Kidney glomerular epithelial cell (primary cell): ENCODE data around the gene GRIK4.

ENCODE experiments used
- DNase-seq: peaks from one replicate; lab custom pipeline; 2025; lab: John Stamatoyannopoulos, UW

The GRIK4 gene

GRCh38 chr11:120707663-120708062 lies 196.1 kb downstream of the GRIK4 start:
- no peak for DNase-seq

- DNase-seq: no peak
Measured at GRCh38 chr11:120708511-120709183, 197.1 kb downstream of the GRIK4 start.

- DNase-seq: no peak
Measured at GRCh38 chr11:120709808-120710207, 198.3 kb downstream of the GRIK4 start.

DNA sequence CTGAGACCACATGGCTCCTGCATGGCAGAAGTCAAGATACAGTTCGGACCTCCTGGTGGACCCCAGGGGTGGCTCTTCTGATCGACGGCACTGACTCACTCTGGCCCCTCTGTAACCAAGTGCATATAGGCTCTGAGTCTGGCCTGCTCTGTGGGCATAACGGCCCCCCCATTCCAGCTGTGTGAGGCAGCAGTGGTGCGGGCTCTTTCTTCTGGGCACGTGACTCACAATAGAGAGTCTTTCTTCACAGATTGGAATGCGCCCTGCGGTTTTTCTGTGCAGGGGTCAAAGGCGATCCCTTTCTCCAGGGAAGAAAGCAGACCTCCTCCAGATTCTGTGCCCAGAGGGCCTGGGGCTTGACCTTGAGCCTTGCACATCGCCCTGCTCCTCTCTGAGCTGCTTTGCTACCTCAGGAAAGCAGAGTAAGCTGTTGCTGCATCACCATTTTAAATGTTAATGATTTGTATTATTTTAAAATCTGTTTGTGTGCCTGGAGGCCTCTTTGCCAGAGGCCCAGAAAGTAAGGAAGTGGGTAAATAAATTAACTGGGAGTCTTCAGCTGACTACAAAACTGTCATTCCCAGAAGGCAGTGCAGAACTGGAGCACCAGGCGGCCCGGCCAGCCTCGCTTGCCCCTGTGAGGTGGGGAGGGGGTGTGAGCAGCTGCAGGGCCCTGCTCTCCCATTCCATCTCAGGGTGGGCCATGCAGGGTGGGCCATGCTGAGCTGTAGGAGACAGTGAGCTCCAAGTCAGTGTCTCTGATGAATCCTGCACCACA lies 199.0 kb downstream of the GRIK4 start:
- DNase-seq: peak; percentile 78

- no peak for DNase-seq
Measured at GRCh38 chr11:120712014-120712413, 200.5 kb downstream of the GRIK4 start.

DNA sequence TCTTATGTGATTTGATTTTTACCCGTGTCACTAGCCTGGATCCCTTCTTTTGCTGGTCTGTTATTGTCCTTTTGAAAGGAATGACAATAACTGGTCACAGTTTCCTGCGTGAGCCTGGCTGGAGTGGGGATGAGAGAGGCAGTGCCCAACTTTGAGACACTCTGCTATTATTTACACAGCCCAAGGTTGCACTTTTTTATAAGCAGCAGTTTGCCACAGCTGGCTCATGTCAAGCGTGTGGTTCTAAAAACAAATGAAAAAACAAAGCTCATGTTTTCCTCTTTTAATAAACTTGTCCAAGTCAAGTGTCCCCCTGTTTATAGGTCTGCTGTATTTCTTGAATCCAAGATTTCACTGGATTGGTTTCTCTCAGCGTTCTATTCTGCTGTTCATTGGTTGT lies 201.3 kb downstream of the GRIK4 start:
- DNase-seq: no peak

DNA sequence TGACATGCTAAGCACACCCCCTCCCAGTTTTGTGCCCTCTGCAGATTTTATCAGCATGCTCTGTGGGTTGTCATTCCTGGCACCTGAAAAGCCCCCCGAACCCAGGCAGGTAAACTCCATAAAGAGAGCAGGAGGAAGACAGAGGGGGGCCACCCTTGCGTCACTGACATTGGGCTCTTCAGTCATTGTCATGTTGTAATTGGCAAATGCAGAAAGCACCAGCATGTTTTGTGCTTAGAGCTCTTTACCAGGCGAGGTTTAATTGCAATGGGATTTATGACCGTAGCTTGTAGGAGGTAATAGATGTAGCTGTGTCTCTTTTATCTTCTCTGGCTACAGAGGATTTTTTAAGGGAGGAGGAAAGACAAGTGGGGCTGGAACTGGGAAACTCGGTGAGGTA lies 201.7 kb downstream of the GRIK4 start:
- DNase-seq: no peak

DNA sequence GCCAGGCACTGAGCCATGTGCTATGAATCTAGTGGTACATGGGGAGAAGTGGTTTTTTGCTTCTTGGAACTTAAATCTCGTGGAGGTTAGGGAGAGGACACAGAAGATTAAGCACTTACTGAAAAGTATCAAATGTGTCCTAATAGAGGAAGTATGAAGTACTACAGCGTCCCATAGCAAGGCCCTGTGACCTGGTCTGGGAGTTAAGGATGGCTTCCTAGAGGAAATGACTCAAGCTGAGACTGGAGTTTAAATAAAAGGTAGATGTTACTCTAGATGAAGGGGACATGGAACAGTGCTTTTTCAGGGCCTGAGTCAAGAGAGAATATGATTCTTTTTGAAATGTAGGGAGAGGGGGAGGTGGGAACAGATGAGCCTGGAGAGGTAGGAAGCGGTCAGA lies 202.9 kb downstream of the GRIK4 start:
- peak; percentile 33 for DNase-seq

DNA sequence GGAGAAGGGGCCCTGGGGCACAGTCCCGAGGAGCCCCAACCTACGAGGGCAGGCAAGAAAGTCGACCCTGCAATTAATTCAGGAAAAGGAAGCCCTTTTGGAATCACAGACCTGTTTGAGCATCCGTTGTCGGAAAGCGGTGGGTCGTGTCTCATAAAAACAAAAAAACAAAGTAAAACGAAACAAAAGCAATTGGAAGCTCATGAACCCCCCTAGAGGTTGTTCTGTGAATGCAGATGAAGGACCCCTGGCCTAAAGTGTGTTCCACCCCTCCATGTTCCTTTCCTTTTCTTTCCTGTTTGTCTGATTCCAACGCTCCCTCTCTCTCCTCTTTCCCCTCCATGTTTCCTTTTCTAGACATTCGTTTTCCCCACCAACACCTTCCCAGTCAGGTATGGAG lies 203.7 kb downstream of the GRIK4 start:
- peak; percentile 15 for DNase-seq

DNA sequence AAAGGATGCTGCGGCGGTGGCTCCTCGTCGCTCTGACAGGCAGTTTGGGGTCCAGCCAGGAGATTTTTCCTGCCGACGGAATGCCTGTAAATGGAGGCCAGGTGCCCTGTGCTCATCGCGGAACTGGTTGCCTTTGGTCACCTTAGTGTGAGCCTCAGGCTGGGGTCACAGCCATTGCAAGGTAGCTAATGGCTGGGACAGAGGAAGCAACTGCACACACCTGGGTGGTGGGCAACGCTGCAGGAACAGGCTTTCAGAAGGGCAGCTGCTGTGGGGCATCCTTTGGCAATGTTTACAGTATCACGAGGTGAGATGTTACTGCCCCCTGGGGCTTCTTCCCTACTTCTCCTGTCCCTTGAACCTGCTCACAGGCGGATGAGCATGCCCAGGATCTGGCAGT lies 205.5 kb downstream of the GRIK4 start:
- no peak for DNase-seq

DNA sequence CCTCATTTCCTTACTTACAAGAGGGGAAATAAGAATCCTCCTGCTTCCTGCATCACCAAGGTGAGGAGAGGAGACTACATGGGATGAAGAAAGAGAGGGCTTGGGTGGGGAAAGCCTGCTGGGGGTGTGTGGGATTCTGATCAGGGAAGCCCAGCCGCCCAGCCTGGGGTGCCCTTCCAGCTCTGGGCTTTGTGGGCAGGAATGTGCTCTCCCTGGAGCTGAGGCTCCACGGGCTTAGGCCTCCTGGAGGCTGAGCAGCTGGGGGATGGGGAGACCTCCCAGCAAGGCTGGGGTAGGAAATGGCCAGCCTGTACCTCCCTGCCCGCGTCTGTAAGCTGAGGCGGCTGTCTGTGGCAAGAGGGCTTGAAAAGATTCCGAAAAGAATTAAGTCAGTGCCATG lies 206.1 kb downstream of the GRIK4 start:
- no peak for DNase-seq

- DNase-seq: no peak
Measured at GRCh38 chr11:120718171-120718570, 206.6 kb downstream of the GRIK4 start.

- DNase-seq: peak; percentile 41
Measured at GRCh38 chr11:120719348-120719747, 207.8 kb downstream of the GRIK4 start.

GRCh38 chr11:120720760-120721159 lies 209.2 kb downstream of the GRIK4 start:
- no peak for DNase-seq

GRCh38 chr11:120722524-120722923 lies 211.0 kb downstream of the GRIK4 start:
- DNase-seq: no peak

GRCh38 chr11:120723751-120724150 lies 212.2 kb downstream of the GRIK4 start:
- no peak for DNase-seq

DNA sequence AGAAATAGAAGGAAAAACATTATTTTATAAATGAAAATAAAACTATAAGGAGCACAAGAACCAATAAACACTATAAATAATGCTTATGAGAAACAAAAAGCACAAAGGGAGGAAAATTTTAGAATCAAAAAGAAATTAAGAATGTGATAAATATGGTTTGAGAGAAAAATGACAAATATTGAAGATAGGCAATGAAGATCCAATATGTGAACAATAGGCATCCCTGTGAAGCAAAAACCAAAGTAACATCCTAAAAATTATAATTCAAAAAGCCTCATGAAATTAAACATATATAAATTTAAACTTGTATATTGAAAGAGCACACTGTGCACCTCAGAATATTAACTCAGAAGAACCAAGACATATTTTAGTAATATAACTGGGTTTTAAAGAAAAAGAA lies 216.2 kb downstream of the GRIK4 start:
- no peak for DNase-seq

GRCh38 chr11:120735035-120735434 lies 223.5 kb downstream of the GRIK4 start:
- DNase-seq: no peak

- DNase-seq: no peak
Measured at GRCh38 chr11:120738516-120739046, 227.0 kb downstream of the GRIK4 start.

- DNase-seq: no peak
Measured at GRCh38 chr11:120739780-120740179, 228.2 kb downstream of the GRIK4 start.

DNA sequence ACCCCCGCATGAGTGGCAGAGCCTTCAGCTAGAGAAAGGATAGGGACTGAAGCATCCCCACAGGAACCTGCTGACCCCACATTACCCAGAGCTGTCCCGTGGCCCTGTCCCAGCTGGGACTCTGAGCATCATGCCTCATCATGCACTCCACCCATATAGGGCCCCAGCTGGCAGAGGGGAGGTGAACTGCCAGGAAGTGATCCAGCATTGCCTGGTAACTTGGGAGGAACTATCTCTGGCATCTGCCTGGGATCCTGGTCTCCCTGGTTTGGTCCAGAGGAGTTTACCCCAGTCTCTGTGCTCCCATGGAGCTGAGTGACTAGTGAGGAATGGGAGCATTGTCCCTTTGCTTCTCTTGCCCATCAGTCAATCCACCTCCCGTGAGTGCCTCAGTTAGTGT lies 228.8 kb downstream of the GRIK4 start:
- no peak for DNase-seq

DNA sequence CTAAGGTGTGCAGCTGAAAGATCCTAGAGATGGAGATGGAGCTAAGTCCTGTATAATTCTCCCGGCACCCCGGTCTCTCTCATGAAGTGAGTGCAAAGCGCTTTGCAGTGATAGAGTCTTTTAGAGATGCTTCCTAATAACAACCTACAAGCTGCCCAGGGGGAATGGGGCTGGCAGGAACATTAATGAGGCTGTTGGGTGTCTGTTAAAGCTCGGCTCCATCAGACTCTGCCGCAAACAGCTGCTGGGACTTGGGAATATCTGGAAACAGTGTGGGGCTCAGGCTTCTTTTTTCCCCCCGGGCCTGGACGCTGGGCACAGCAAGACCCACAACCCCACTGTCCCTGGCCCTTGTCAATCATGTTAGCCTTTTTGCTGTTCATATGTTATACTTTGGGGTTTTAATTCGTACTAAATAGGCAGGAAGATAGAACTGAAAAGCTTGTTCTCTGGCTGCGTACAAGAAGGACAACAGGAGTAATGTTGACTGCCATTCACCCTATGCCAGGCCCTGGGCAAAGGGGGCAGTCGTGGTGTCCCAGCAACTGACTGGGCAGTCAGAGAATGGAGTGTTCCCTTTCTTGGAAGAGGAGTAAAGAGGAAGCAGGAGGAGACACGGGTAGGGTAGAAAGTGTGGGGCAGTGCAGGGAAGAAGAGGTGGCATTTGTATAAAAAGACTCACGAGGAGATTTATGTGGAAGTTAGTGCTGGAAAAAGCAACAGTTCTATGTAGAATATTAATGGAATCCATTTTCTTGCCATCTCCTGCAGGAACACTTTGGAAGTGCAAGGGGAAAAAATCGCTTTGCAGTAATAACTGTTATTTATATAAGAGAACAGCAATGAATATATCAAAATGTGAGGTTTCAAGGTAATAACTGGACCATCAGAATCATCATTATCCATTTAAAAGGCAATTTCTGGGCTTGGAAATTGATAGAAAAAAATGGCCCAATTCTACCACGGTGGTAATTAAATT lies 232.8 kb downstream of the GRIK4 start:
- DNase-seq: no peak
